ENCODE results near the gene GRIA3.
"Not testable (repeated sequence)": the region's sequence is repeated elsewhere in the genome, so short reads cannot be mapped to it uniquely, and the experiment has no call there.

GRIA3 gene

DNA sequence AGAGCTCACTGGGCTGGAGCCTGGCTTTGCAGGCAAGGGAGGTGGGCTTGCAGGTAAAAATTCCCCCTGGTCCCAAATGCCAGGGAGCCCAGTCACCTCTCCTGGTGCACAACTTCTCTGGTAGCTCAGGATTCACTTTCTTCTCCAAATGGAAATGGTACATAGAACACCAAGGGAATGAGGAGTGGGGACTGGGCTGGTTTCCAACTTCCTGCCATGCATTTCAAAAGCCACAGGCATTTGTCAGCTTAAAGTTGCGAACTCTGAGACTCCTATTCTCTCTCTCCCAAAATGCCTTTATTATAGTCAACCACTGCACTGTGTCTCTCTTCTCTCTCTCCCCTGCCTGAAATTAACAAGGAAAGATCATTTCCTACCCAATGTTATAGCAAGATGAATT, 177.3 kb downstream of the GRIA3 start:
- no peak for DNase-seq

DNA sequence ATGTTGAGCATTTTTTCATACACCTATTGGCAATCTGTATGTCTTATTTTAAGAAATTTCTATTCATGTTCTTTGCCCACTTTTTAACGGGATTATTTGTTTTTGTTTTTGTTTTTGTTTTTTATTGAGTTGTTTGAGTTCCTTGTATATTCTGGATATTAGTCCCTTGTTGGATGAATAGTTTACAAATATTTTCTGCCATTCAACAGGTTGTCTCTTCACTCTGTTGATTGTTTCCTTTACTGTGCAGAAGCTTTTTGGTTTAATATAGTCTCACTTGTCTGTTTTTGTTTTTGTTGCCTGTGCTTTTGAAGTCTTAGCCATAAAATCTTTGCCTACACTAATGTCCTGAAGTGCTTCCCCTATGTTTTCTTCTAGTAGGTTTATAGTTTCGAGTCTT, 202.1 kb downstream of the GRIA3 start:
- not testable (repeated sequence) for DNase-seq

DNA sequence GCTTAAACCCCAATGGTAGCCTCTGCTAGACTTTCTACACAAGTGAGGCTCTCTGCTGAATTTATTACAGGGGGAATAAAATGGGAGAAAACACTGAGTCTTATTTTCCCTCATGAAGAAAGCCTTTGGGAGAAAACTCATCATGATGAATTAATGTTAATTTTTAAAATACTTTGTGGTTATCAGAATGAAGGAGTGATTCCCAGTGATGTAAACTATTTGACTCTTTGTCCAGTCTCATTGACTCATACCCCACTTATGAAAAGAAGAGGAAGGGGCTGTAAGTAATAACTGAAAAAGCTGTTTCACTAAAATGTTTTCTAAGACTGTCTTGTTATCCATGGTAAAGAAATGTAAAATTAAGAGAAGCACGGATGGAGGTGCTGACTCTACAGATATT, 208.8 kb downstream of the GRIA3 start:
- no peak for DNase-seq

DNA sequence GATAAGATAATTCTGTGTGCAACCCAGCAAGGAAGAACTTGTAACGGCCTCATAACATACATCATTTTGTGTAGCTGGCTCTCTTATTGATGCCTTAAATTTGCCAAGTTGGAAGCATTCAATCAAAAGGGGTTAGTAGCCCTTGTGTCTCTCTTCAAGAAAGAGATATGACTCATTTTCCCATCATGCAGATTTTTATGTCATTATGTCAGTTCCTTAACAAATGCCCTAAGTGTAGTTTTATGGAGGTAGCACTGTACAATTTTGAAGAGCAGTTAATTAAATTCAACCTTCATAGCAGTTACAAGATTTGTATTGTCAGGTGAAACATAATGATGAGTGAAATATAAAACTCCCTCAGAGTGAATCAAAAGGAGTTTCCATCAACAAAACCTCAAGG, 215.6 kb downstream of the GRIA3 start:
- DNase-seq: no peak

DNA sequence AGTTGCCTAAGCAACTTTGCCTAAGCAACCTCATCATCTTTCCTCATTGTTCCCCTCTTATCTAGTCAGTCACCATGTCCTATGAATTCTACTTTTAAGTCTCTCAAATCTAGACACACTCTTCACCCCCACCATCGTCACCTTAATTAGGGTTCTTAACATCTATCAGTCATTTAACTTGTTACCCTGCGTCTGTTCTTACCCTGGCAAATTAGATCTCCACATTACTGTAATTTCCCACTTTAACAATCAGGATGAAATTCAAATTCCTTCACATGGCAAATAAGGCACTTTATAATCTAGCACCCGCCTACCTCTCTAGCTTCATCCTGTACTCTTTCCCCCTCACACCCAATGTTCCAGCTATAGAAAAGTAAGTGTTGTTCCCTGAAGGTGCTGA, 221.2 kb downstream of the GRIA3 start:
- DNase-seq: no peak

DNA sequence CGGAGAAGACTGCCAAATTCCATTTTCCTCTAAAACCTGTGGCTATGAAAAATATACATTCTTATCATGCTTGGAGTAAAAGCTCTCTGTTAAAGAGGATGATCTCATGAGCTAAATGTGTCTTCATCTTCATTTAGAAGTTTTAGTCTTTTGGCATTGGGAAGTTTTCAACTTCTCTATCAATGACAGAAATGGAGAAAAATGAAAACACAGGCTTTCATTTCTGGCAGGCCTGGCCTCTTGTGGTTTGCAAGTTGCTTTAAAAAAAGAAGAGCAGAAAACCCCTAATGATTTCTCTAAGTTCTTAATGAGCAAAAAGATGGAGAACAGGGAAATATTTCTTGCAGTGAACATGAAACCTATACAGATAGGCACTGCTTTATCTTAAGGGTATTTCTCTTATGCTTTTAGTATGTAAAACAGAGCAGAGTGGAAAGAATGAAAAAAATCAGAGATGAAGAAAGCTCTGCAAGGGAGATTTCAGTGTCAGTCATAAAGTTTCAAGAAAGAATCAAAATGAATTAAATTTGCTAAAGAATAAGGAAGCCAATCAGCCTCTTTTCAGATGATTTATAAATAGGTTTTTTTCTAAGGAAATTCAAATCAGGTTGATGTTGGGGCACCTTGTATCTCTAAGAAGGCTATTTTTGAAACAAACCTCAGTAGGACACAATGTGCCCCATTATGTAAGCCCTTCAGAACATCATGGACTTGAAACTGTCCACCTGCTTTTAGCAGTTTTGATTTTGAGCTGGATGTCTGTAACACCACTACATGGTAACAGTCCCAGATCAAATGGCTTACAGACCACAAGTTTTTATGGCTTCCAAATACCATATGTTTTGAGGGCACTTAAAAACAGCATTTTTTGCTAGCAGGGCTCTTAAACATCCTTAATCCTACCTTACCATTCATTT, 225.0 kb downstream of the GRIA3 start:
- no peak for DNase-seq

- no peak for DNase-seq
Observed at GRCh38 chrX:123422875-123423274, 238.8 kb downstream of the GRIA3 start.

DNA sequence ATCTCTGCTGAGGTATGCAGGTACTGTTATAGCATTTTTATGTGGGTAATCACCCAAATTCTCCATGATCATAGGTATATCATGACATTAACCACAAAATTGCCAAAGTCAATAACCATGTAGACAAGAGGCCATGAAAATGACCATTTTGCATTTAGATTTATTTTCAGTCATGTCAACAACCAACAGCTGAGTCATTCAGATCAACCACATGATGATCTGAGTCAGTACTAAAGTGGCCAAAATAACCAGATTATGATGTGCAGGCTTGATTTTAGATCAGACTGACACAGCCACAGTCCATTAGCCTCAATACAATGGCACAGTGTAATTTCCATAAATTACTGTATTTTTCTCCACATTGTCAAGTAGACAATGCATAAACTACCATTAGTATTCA, 240.5 kb downstream of the GRIA3 start:
- no peak for DNase-seq

DNA sequence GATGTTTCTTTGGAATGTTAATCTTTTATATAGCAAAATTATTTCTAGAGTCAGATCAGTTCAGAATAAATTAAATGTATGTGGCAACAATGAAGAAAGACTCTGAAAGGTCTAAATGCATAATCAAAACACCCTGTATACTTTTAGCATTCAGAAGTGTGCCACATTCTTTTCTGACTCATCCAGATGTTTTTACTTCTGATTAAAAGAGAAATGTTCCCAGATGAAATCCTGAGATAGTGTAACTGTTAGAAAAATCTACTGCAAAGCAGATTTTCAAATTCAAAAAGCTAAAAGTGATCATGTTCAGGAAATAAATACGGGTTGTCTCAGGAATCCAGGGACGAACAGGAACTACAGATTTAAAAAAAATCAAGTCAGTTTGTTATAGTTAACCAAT, 241.4 kb downstream of the GRIA3 start:
- DNase-seq: no peak

DNA sequence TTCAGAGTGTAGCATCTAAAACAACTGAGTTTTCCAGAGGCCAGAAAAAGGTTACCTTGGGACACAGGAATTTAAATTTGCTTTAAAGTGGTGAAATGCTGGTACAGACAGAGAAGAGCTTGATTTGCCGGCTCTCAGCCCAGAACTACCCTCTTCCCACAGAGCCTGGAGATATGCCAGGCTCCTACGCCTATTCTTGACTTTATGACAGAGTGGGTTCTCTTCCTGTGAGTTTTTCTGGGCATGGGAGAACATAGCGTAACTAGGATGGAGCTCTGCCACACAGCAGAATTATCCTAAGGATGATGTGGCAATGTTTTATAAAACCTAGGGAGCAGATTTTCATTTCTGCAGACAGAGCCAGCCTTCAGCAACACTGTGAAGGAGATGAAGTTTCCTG, 241.8 kb downstream of the GRIA3 start:
- DNase-seq: no peak

GRCh38 chrX:123432361-123433150, 248.5 kb downstream of the GRIA3 start:
- DNase-seq: no peak

DNA sequence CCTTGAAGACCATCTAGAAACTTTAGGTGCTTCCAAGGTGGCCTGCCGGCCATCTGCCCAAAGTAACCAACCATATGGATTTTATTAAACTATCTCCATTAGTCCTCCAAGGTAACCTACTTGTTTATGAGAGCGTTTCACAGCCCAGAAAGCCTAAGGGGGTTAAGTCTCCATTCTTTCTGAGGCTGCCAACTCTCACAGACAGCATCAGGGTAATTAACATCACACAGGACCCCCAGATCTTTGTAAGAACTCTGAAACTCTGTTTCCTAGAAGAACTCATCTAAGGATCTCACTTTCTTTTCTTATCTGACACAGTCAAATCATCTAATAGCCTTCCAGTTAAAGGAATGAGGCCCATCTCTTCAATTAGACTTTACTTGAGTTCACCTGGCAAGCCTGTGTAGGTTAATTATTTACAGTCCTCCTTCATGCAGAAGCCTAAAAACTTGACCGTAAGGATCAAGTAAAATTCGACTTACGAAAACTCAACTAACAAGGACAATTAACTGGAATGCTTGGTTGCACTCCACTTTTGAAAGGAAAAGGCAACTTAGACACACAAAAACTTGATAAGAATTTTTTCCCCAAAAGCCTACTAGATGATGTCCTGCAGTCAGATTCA, 252.5 kb downstream of the GRIA3 start:
- no peak for DNase-seq

DNA sequence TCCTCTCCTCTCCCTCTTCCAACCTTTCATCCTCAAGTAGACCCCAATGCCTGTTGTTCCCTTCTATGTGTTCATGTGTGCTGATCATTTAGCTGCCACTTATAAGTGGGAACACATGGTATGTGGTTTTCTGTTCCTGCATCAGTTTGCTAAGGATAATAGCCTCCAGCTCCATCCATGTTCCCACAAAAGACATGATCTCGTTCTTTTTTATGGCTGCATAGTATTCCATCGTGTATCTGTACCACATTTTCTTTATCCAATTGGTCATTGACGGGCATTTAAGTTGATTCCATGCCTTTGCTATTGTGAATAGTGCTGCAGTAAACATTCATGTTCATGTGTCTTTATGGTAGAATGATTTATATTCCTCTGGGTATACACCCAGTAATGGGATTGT, 255.8 kb downstream of the GRIA3 start:
- not testable (repeated sequence) for DNase-seq

- DNase-seq: no peak
Observed at GRCh38 chrX:123442764-123443163, 258.7 kb downstream of the GRIA3 start.

DNA sequence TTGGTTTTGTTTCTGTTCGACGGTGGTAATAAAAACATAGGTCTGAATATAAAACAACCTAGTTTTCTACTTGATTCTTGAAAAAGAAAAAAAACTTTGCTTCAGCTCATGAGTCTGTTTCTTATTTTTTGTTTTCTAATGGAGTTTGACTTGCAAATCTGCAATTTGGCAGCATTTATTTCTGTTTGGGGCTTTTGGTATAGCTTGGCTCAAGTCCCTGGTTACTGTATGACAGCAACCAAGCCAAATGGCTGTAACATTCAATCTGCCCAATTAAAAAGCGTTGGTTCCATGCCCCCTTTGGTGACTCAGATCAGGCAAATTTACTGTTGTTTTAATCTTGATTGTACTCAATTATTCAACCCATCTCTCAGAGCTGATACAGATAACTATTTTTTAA, 263.4 kb downstream of the GRIA3 start:
- no peak for DNase-seq

GRCh38 chrX:123449335-123449734, 265.3 kb downstream of the GRIA3 start:
- no peak for DNase-seq

DNA sequence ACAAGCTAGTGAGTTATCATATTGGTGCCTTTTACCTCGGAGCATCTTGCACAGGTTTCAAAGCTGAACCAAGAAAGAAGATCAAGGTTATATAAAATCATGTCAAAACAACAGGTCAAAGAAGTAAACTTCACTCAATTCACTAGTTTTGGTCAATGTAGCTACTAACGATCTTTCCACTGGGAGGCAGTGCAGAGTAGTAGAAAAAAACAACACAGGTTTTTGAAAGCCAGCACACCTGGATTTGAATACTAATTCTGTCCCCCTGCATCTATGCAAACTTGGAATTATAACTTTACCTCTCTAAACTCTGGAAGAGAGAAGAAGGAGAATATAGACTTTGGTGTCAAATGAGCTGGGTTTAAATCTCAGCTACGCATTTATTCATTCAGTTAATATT, 266.1 kb downstream of the GRIA3 start:
- no peak for DNase-seq

- no peak for DNase-seq
Observed at GRCh38 chrX:123454712-123455431, 270.8 kb downstream of the GRIA3 start.

DNA sequence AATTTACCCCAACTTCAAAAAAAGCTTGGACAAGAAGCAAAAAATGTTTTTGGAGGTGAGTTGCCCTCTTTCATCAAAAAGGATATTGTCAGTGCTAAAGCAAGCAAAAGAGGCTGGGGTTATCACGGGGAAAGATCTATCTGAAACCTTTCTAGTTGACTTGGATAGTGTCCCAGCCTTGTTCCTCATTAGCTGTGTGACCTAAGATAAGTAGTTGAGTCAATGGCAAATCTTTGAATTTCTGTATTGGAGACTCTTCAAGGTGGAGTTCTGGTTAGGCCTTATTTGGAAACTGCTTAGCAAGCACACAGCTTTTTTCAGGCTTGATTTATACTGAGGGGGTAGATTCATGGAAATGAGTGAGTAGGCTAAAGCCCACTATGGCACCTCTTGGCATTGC, 271.6 kb downstream of the GRIA3 start:
- DNase-seq: no peak

GRCh38 chrX:123464709-123465108, 280.6 kb downstream of the GRIA3 start:
- DNase-seq: no peak

- DNase-seq: no peak
Observed at GRCh38 chrX:123468481-123468880, 284.4 kb downstream of the GRIA3 start.

- no peak for DNase-seq
Observed at GRCh38 chrX:123475068-123475724, 291.1 kb downstream of the GRIA3 start.

Data from NCI-H226 (cell line).